Smooth muscle cell (in vitro differentiated cells): ENCODE results near the gene PAK6. TPM values are rescaled to one million over a fixed set of nuclear protein-coding genes. Genes with fewer than 3 reads are reported as not detected.

ENCODE experiments used
- DNase-seq: peaks from one replicate; lab custom pipeline; 2025; ENCODE audit not compliant: unreplicated experiment; lab: John Stamatoyannopoulos, UW
- H2AFZ ChIP-seq: fragments of 200-600 bp; sonication (generic); 2 replicates; pipeline ENCODE4 v1.6.0; 2016; ENCODE audit warnings: antibody characterized with exemption, low read depth, mild to moderate bottlenecking
- H3F3A ChIP-seq: fragments of 200-600 bp; sonication (generic); 2 replicates; pipeline ENCODE4 v1.6.0; 2017; ENCODE audit warnings: antibody characterized with exemption, low read depth
- H3K27ac ChIP-seq: fragments of 200-600 bp; sonication (generic); 2 replicates; pipeline ENCODE4 v1.5.1; 2016; ENCODE audit warnings: low read depth, mild to moderate bottlenecking
- H3K27me3 ChIP-seq: fragments of 200-600 bp; sonication (generic); 2 replicates; pipeline ENCODE4 v1.6.1; 2016; ENCODE audit warnings: low read depth, mild to moderate bottlenecking
- H3K36me3 ChIP-seq: fragments of 200-600 bp; sonication (generic); 2 replicates; pipeline ENCODE4 v1.5.1; 2016; ENCODE audit warnings: low read depth
- H3K4me1 ChIP-seq: fragments of 200-600 bp; sonication (generic); 2 replicates; pipeline ENCODE4 v1.5.1; 2016; ENCODE audit warnings: low read depth
- H3K4me2 ChIP-seq: fragments of 200-600 bp; sonication (generic); 2 replicates; pipeline ENCODE4 v1.6.0; 2016; ENCODE audit warnings: mild to moderate bottlenecking
- H3K4me3 ChIP-seq: fragments of 200-600 bp; sonication (generic); 2 replicates; pipeline ENCODE4 v1.5.1; 2016; ENCODE audit warnings: mild to moderate bottlenecking
- H3K79me2 ChIP-seq: fragments of 200-600 bp; sonication (generic); 2 replicates; pipeline ENCODE4 v1.6.0; 2016; ENCODE audit warnings: low read depth, mild to moderate bottlenecking
- H3K9ac ChIP-seq: fragments of 200-600 bp; sonication (generic); 2 replicates; pipeline ENCODE4 v1.6.0; 2016; ENCODE audit warnings: low read depth
- H3K9me3 ChIP-seq: fragments of 200-600 bp; sonication (generic); replicated peaks from 2 replicates; pipeline ENCODE4 v1.5.1; 2016; ENCODE audit warnings: low read depth
- H4K20me1 ChIP-seq: fragments of 200-600 bp; sonication (generic); 2 replicates; pipeline ENCODE4 v1.6.0; 2016; ENCODE audit warnings: low read depth
- CTCF ChIP-seq: fragments of 200-600 bp; sonication (generic); IDR thresholded peaks from 2 replicates; pipeline ENCODE4 v1.5.1; 2017; ENCODE audit warnings: borderline replicate concordance, mild to moderate bottlenecking, antibody characterized with exemption; ENCODE audit not compliant: insufficient read depth, poor library complexity, severe bottlenecking
- WGBS: methylation state at CpG from one replicate; pipeline ENCODE4 v1.1.7; 2016; ENCODE audit warnings: low lambda C conversion rate; 5-methylcytosine and 5-hydroxymethylcytosine counted together
- polyA plus RNA-seq: library from polyadenylated mRNA; unstranded; fragments of >200 nt; fragmentation: Nextera tagmentation; extraction: Ambion mirVana; gene quantifications from 2 replicates; pipeline ENCODE4 v1.2.1, GENCODE V29; 2016
- total RNA-seq: library from RNA; depleted of rRNA; stranded (reverse); fragments of >200 nt; gene quantifications from 2 replicates; pipeline ENCODE4 v1.2.3, GENCODE V29; 2014

PAK6 gene
- total and polyA plus RNA-seq, 2 experiments from 2014 or later: 0.29 to 1.6 TPM

GRCh38 chr15:40250771-40251483 is 12.1 kb downstream of the PAK6 start:
- no peak overlapping the region for H3K27ac ChIP-seq
- H3K27me3 ChIP-seq: peaks cover 52% of the 10 kb centered on the region
- no peak overlapping the region for H3K4me3 ChIP-seq
- no peak for TF ChIP-seq CTCF
- DNase-seq: no peak
- no peaks in the 10 kb centered on the region for H3K9me3 ChIP-seq
- 88% methylated on average over 13 of the region's 13 CpGs for WGBS
- no peaks in the 10 kb centered on the region for H3K36me3 ChIP-seq
- H3K4me1 ChIP-seq: peaks cover 7% of the 10 kb centered on the region
- no peak overlapping the region for H3K9ac ChIP-seq
- H3F3A ChIP-seq: no peaks in the 10 kb centered on the region
- no peak overlapping the region for H3K4me2 ChIP-seq
- H4K20me1 ChIP-seq: no peaks in the 10 kb centered on the region
- no peaks in the 10 kb centered on the region for H3K79me2 ChIP-seq
- no peak overlapping the region for H2AFZ ChIP-seq

- no peak for DNase-seq
- Histone ChIP-seq H2AFZ (no peak overlapping the region), H3K27me3 (peaks cover 52% of the 10 kb centered on the region), H3K9me3 (no peaks in the 10 kb centered on the region), H3K9ac (no peak overlapping the region), H3K27ac (no peak overlapping the region), H3K4me1 (peaks cover 7% of the 10 kb centered on the region), H3K36me3 (no peaks in the 10 kb centered on the region), H3F3A (no peaks in the 10 kb centered on the region), H3K4me2 (peak overlapping the region; percentile 96), H4K20me1 (no peaks in the 10 kb centered on the region), H3K4me3 (peak overlapping the region; percentile 66), H3K79me2 (no peaks in the 10 kb centered on the region)
- 91% methylated on average over 10 of the region's 10 CpGs for WGBS
- no peak for TF ChIP-seq CTCF
These were observed 12.8 kb downstream of the PAK6 start for GRCh38 chr15:40251486-40252140.

- peak overlapping the region; percentile 66 for H3K4me3 ChIP-seq
These were observed 13.2 kb downstream of the PAK6 start for GRCh38 chr15:40252141-40252437.

More at GRCh38 chr15:40252141-40252437, 13.2 kb downstream of the PAK6 start:
- Histone ChIP-seq H2AFZ (no peak overlapping the region), H3F3A (no peaks in the 10 kb centered on the region), H3K27ac (no peak overlapping the region), H3K9ac (no peak overlapping the region), H3K27me3 (peaks cover 52% of the 10 kb centered on the region), H3K4me2 (peak overlapping the region; percentile 96), H3K9me3 (no peaks in the 10 kb centered on the region), H3K36me3 (no peaks in the 10 kb centered on the region), H3K79me2 (no peaks in the 10 kb centered on the region), H3K4me1 (peaks cover 7% of the 10 kb centered on the region), H4K20me1 (no peaks in the 10 kb centered on the region)
- TF ChIP-seq CTCF: no peak
- WGBS: 31% methylated on average over 21 of the region's 27 CpGs
- DNase-seq: no peak
